HCT116 (cell line): Measurements from ENCODE around the gene PRKN. TPM values are rescaled to one million over a fixed set of nuclear protein-coding genes. Genes with fewer than 3 reads are reported as not detected.

Source experiments
- ATAC-seq: fragments of 200-7000 bp; cut with Tn5 transposase; 2 replicates; pipeline ENCODE4 v1.9.1; 2020; ENCODE audit warnings: mild to moderate bottlenecking, moderate library complexity
- BruUV-seq: library from RNA; stranded (reverse); fragments of 400-500 nt; replicated peaks from 2 replicates; lab custom pipeline; 2021; lab: Mats Ljungman, UMichigan
- CTCF ChIA-PET: fragments of 300-600 bp; sonication (Branson Sonifier 250); formaldehyde crosslinking; loops from one replicate; lab custom pipeline; 2021; ENCODE audit warnings: antibody characterized with exemption; lab: Charles Lee
- POLR2A ChIA-PET: fragments of 300-600, 350-600 bp; sonication (Branson Sonifier 250); formaldehyde crosslinking; loops from one replicate; lab custom pipeline; 2021; ENCODE audit warnings: antibody characterized with exemption; lab: Charles Lee
- RAD21 ChIA-PET, 2 experiments: fragments of 300-600 bp; sonication (Branson Sonifier 250); formaldehyde crosslinking; loops; one replicate each; lab custom pipeline; 2023; ENCODE audit warnings: low total read pairs in 2 of 2; ENCODE audit not compliant: uncharacterized antibody in 2 of 2, unreplicated experiment in 2 of 2, low non-redundant PET in 1 of 2; lab: Charles Lee
- DNase-seq: peaks from one replicate; pipeline ENCODE4 v3.0.0-alpha.2; 2010; ENCODE audit warnings: low read depth, low spot score
- H2AFZ ChIP-seq: fragments of 200-600 bp; shearing (Covaris generic), sonication (generic); 2 replicates; pipeline ENCODE4 v1.6.1; 2017; ENCODE audit warnings: low read depth, mixed run types, mixed read lengths, antibody characterized with exemption, low read length; ENCODE audit not compliant: poor library complexity, severe bottlenecking
- H3K27ac ChIP-seq: 2 replicates; pipeline ENCODE4 v1.5.1; 2012; ENCODE audit warnings: low read depth, low read length
- H3K27me3 ChIP-seq: fragments of 200-600 bp; sonication (generic); 2 replicates; pipeline ENCODE4 v1.6.1; 2016; ENCODE audit warnings: mixed run types, low read length, mixed read lengths; ENCODE audit not compliant: insufficient read depth
- H3K36me3 ChIP-seq, 2 experiments: fragments of 200-500 bp in 1 of 2; fragments of 200-600 bp in 1 of 2; sonication (Bioruptor generic) in 1 of 2; sonication (generic) in 1 of 2; 2 replicates each; pipeline versions ENCODE4 v1.5.1 to v1.6.1; 2014 to 2016; ENCODE audit warnings: low read length in 2 of 2, inconsistent platforms in 1 of 2, mixed read lengths in 1 of 2, mixed run types in 1 of 2; ENCODE audit not compliant: insufficient read depth in 2 of 2, control insufficient read depth in 1 of 2
- H3K4me1 ChIP-seq, 2 experiments: fragments of 200-600 bp in 1 of 2; sonication (generic) in 1 of 2; 2 replicates each; pipeline versions ENCODE4 v1.5.1 to v1.6.1; 2012 to 2017; ENCODE audit warnings: low read length in 2 of 2, inconsistent platforms in 1 of 2, mild to moderate bottlenecking in 1 of 2, mixed read lengths in 1 of 2, mixed run types in 1 of 2, moderate library complexity in 1 of 2; ENCODE audit not compliant: insufficient read depth in 2 of 2, control insufficient read depth in 1 of 2
- H3K4me2 ChIP-seq: fragments of 200-600 bp; sonication (generic); 2 replicates; pipeline ENCODE4 v1.6.1; 2017; ENCODE audit warnings: mixed run types, low read length, mixed read lengths
- H3K4me3 ChIP-seq, 2 experiments: fragments of 200-600 bp in 1 of 2; sonication (generic) in 1 of 2; replicated peaks in 1 of 2; 2 replicates each; pipeline ENCODE4 v1.5.1; 2011 to 2016; ENCODE audit warnings: low read length in 2 of 2, control low read depth in 1 of 2, low read depth in 1 of 2, mild to moderate bottlenecking in 1 of 2, mixed read lengths in 1 of 2, mixed run types in 1 of 2
- H3K79me2 ChIP-seq: fragments of 200-600 bp; sonication (generic); 2 replicates; pipeline ENCODE4 v1.6.1; 2017; ENCODE audit warnings: mild to moderate bottlenecking, mixed run types, low read length, moderate library complexity, mixed read lengths; ENCODE audit not compliant: insufficient read depth
- H3K9ac ChIP-seq: fragments of 200-600 bp; sonication (generic); 2 replicates; pipeline ENCODE4 v1.6.1; 2016; ENCODE audit warnings: low read length, mixed read lengths
- H3K9me2 ChIP-seq: fragments of 200-600 bp; sonication (generic), shearing (Covaris generic); 2 replicates; pipeline ENCODE4 v1.6.1; 2017; ENCODE audit warnings: mixed run types, mild to moderate bottlenecking, moderate library complexity; ENCODE audit not compliant: insufficient read depth
- H3K9me3 ChIP-seq, 2 experiments: fragments of 200-500 bp in 1 of 2; fragments of 200-600 bp in 1 of 2; sonication (Bioruptor generic) in 1 of 2; sonication (generic) in 1 of 2; 2 replicates each; pipeline ENCODE4 v1.6.1; 2014 to 2017; ENCODE audit warnings: low read length in 2 of 2, mixed read lengths in 2 of 2, inconsistent platforms in 1 of 2, low read depth in 1 of 2, mild to moderate bottlenecking in 1 of 2, mixed run types in 1 of 2, moderate library complexity in 1 of 2; ENCODE audit not compliant: control insufficient read depth in 1 of 2, insufficient read depth in 1 of 2
- H4K20me1 ChIP-seq: fragments of 200-600 bp; sonication (generic), shearing (Covaris generic); 2 replicates; pipeline ENCODE4 v1.6.1; 2017; ENCODE audit warnings: mixed run types, mild to moderate bottlenecking, moderate library complexity; ENCODE audit not compliant: insufficient read depth
- ATF3 ChIP-seq: IDR thresholded peaks from 2 replicates; pipeline ENCODE4 v1.6.1; 2012
- CBX3 ChIP-seq: IDR thresholded peaks from 2 replicates; pipeline ENCODE4 v1.6.1; 2012; ENCODE audit warnings: low read depth
- CEBPB ChIP-seq: IDR thresholded peaks from 2 replicates; pipeline ENCODE4 v1.6.1; 2012; ENCODE audit warnings: low read depth
- EGR1 ChIP-seq: IDR thresholded peaks from 2 replicates; pipeline ENCODE4 v1.6.1; 2012; ENCODE audit warnings: low read depth
- ELF1 ChIP-seq: IDR thresholded peaks from 2 replicates; pipeline ENCODE4 v1.6.1; 2012; ENCODE audit warnings: low read depth, borderline replicate concordance
- EZH2 ChIP-seq: fragments of 200-600 bp; sonication (generic); IDR thresholded peaks from 2 replicates; pipeline ENCODE4 v1.6.1; 2017; ENCODE audit warnings: antibody characterized with exemption, mixed run types
- EZH2phosphoT487 ChIP-seq: fragments of 200-600 bp; IDR thresholded peaks from 2 replicates; pipeline ENCODE4 v1.6.1; 2018; ENCODE audit warnings: antibody characterized with exemption, borderline replicate concordance
- FOSL1 ChIP-seq: IDR thresholded peaks from 2 replicates; pipeline ENCODE4 v1.6.1; 2012; ENCODE audit warnings: low read depth
- JUND ChIP-seq: IDR thresholded peaks from 2 replicates; pipeline ENCODE4 v1.6.1; 2012
- MAX ChIP-seq: IDR thresholded peaks from 2 replicates; pipeline ENCODE4 v1.6.1; 2012
- POLR2A ChIP-seq: IDR thresholded peaks from 2 replicates; pipeline ENCODE4 v1.7.0; 2011; ENCODE audit warnings: borderline replicate concordance; ENCODE audit not compliant: insufficient read depth, insufficient read length; ENCODE audit errors: extremely low read depth
- POLR2AphosphoS5 ChIP-seq: IDR thresholded peaks from 2 replicates; pipeline ENCODE4 v1.6.1; 2011; ENCODE audit warnings: mild to moderate bottlenecking, low read depth, low read length, moderate library complexity
- RAD21 ChIP-seq: IDR thresholded peaks from 2 replicates; pipeline ENCODE4 v1.6.1; 2012; ENCODE audit warnings: low read depth, mild to moderate bottlenecking
- SIN3A ChIP-seq: IDR thresholded peaks from 2 replicates; pipeline ENCODE4 v1.6.1; 2012; ENCODE audit warnings: low read depth
- SP1 ChIP-seq: IDR thresholded peaks from 2 replicates; pipeline ENCODE4 v1.6.1; 2012; ENCODE audit warnings: low read depth
- SRF ChIP-seq: IDR thresholded peaks from 2 replicates; pipeline ENCODE4 v1.6.1; 2012; ENCODE audit warnings: low read depth
- YY1 ChIP-seq: IDR thresholded peaks from 2 replicates; pipeline ENCODE4 v1.6.1; 2011; ENCODE audit warnings: low read length, low read depth, moderate library complexity, mild to moderate bottlenecking; ENCODE audit not compliant: insufficient replicate concordance; ENCODE audit errors: extremely low read depth
- ZBTB33 ChIP-seq: IDR thresholded peaks from 2 replicates; pipeline ENCODE4 v1.6.1; 2011; ENCODE audit warnings: mild to moderate bottlenecking, low read length, moderate library complexity; ENCODE audit not compliant: insufficient replicate concordance; ENCODE audit errors: extremely low read depth
- ZFX ChIP-seq: fragments of 450-650 bp; IDR thresholded peaks from 2 replicates; pipeline ENCODE4 v1.6.1; 2017
- ZNF274 ChIP-seq: fragments of 200-500 bp; sonication (Bioruptor generic); IDR thresholded peaks from 2 replicates; pipeline ENCODE4 v1.6.1; 2014; ENCODE audit warnings: mild to moderate bottlenecking, low read depth, low read length, inconsistent platforms
- intact Hi-C: fragments of 100-400 bp; cut with micrococcal nuclease; formaldehyde crosslinking; loops from 2 replicates; pipeline ENCODE4 v1.10.0; 2022
- total RNA-seq: library from RNA; stranded (reverse); gene quantifications from one replicate; pipeline ENCODE4 v1.2.1, GENCODE V29; 2021; ENCODE audit not compliant: unreplicated experiment

PRKN gene
- total RNA-seq, 1 experiment from 2014 or later: 2.6 TPM

- POLR2A ChIA-PET: no interaction called here
- no peaks in the 10 kb centered on the region for H4K20me1 ChIP-seq
- ATAC-seq: no peak
- TF ChIP-seq EGR1: no peak
- no peak for TF ChIP-seq JUND
- TF ChIP-seq YY1: no peak
- TF ChIP-seq POLR2A: no peak
- TF ChIP-seq RAD21: no peak
- TF ChIP-seq EZH2: no peak
- TF ChIP-seq FOSL1: no peak
- no peak for TF ChIP-seq POLR2AphosphoS5
- no peak for TF ChIP-seq SP1
- no peak for TF ChIP-seq ZNF274
- TF ChIP-seq MAX: no peak
- no peak for TF ChIP-seq EZH2phosphoT487
- TF ChIP-seq, all 23 proteins: peak for 0
- H3K79me2 ChIP-seq: no peaks in the 10 kb centered on the region
- H2AFZ ChIP-seq: no peak overlapping the region
- DNase-seq: no peak
- no TSS peak for BruUV-seq
- H3K4me3 ChIP-seq: no peak overlapping the region
- ChIA-PET RAD21 (no interaction called here), CTCF (no interaction called here)
- no peak overlapping the region for H3K9ac ChIP-seq
- no peaks in the 10 kb centered on the region for H3K9me3 ChIP-seq
- no peaks in the 10 kb centered on the region for H3K9me2 ChIP-seq
- intact Hi-C loops: loop anchor here (5.0 kb wide), 1 partner anchor 375 kb away; no protein-coding TSS in a partner anchor
- no peaks in the 10 kb centered on the region for H3K4me1 ChIP-seq
- H3K27ac ChIP-seq: no peak overlapping the region
- no peak overlapping the region for H3K4me2 ChIP-seq
- H3K27me3 ChIP-seq: no peaks in the 10 kb centered on the region
- no peaks in the 10 kb centered on the region for H3K36me3 ChIP-seq
Measured at GRCh38 chr6:162612613-162613012, 115.0 kb downstream of the PRKN start.

GRCh38 chr6:162610351-162610750, 117.2 kb downstream of the PRKN start:
- BruUV-seq: no TSS peak
- no peak for ATAC-seq
- H3K4me1 ChIP-seq: no peaks in the 10 kb centered on the region
- no peaks in the 10 kb centered on the region for H3K27me3 ChIP-seq
- no peaks in the 10 kb centered on the region for H3K36me3 ChIP-seq
- no peaks in the 10 kb centered on the region for H3K9me2 ChIP-seq
- no peak overlapping the region for H3K27ac ChIP-seq
- no peaks in the 10 kb centered on the region for H3K79me2 ChIP-seq
- ChIA-PET CTCF (no interaction called here), POLR2A (no interaction called here), RAD21 (no interaction called here)
- no peak overlapping the region for H3K9ac ChIP-seq
- no peak overlapping the region for H2AFZ ChIP-seq
- H3K9me3 ChIP-seq: no peaks in the 10 kb centered on the region
- no peak for DNase-seq
- intact Hi-C loops: loop anchor here (5.0 kb wide), 1 partner anchor 377 kb away; no protein-coding TSS in a partner anchor
- no peak overlapping the region for H3K4me3 ChIP-seq
- H4K20me1 ChIP-seq: no peaks in the 10 kb centered on the region
- H3K4me2 ChIP-seq: no peak overlapping the region
- TF ChIP-seq SRF (no peak), POLR2AphosphoS5 (no peak), EGR1 (no peak), CEBPB (no peak), ELF1 (no peak), EZH2 (no peak), CBX3 (no peak), ZFX (no peak), JUND (no peak), ZNF274 (no peak), FOSL1 (no peak), ATF3 (no peak), ZBTB33 (no peak), SIN3A (no peak), RAD21 (no peak), MAX (no peak)
